Measurements from ENCODE around the gene ASB10.

ASB10 gene

GRCh38 chr7:151186640-151187408, at the start of gene ASB10:
Gene ASB10 (minus strand): TSS chr7:151187250. CDS start chr7:151187130, 120 bp downstream.
- no peak for DNase-seq (ENCODE audit: low spot score)

- peak; percentile 4 for DNase-seq (ENCODE audit: low spot score)
Measured at GRCh38 chr7:151236406-151236805, 49.4 kb upstream of the ASB10 start.

- DNase-seq (ENCODE audit: low spot score): peak; percentile 11
Measured at GRCh38 chr7:151235091-151235787, 48.2 kb upstream of the ASB10 start.

- no peak for DNase-seq (ENCODE audit: low spot score)
Measured at GRCh38 chr7:151233804-151234203, 46.8 kb upstream of the ASB10 start.

- peak; percentile 57 for DNase-seq (ENCODE audit: low spot score)
Measured at GRCh38 chr7:151232917-151233701, 46.1 kb upstream of the ASB10 start.

- DNase-seq (ENCODE audit: low spot score): peak; percentile 96
Measured at GRCh38 chr7:151232091-151232916, 45.3 kb upstream of the ASB10 start, which contains the start of gene CHPF2. Gene CHPF2 (plus strand): TSS chr7:151232483. CDS start chr7:151234012, 1,529 bp downstream.

- no peak for DNase-seq (ENCODE audit: low spot score)
Measured at GRCh38 chr7:151231080-151231479, 44.0 kb upstream of the ASB10 start.

- DNase-seq (ENCODE audit: low spot score): no peak
Measured at GRCh38 chr7:151229249-151229648, 42.2 kb upstream of the ASB10 start.

GRCh38 chr7:151228024-151228866, 41.2 kb upstream of the ASB10 start:
- DNase-seq (ENCODE audit: low spot score): no peak

GRCh38 chr7:151226875-151227782, 40.1 kb upstream of the ASB10 start, which contains the start of gene ABCF2:
Gene ABCF2 (minus strand): TSS chr7:151227205. CDS start chr7:151226458, 747 bp downstream.
- peak; percentile 98 for DNase-seq (ENCODE audit: low spot score)

- no peak for DNase-seq (ENCODE audit: low spot score)
Measured at GRCh38 chr7:151226560-151226874, 39.5 kb upstream of the ASB10 start.

- no peak for DNase-seq (ENCODE audit: low spot score)
Measured at GRCh38 chr7:151225948-151226510, 39.0 kb upstream of the ASB10 start.

GRCh38 chr7:151223728-151224127, 36.7 kb upstream of the ASB10 start:
- no peak for DNase-seq (ENCODE audit: low spot score)

GRCh38 chr7:151218170-151218569, 31.1 kb upstream of the ASB10 start:
- no peak for DNase-seq (ENCODE audit: low spot score)

- DNase-seq (ENCODE audit: low spot score): no peak
Measured at GRCh38 chr7:151215396-151215795, 28.3 kb upstream of the ASB10 start.

GRCh38 chr7:151213826-151214225, 26.8 kb upstream of the ASB10 start:
- no peak for DNase-seq (ENCODE audit: low spot score)

- no peak for DNase-seq (ENCODE audit: low spot score)
Measured at GRCh38 chr7:151212626-151213025, 25.6 kb upstream of the ASB10 start.

GRCh38 chr7:151211155-151211772, 24.2 kb upstream of the ASB10 start:
- no peak for DNase-seq (ENCODE audit: low spot score)

All from HuH-7.5 (cell line).